Measurements from ENCODE around the gene KIAA1217. TPM values are rescaled to one million over a fixed set of nuclear protein-coding genes. Genes with fewer than 3 reads are reported as not detected.
A peak's percentile ranks its signal among the peaks of the same experiment; 100 is the strongest.

Gene KIAA1217
- total and polyA plus RNA-seq, 9 of the 15 experiments (the other 6 are each of a cell fraction or from before 2014, with no cell fraction given): 0.04 TPM; not detected in 8

DNA sequence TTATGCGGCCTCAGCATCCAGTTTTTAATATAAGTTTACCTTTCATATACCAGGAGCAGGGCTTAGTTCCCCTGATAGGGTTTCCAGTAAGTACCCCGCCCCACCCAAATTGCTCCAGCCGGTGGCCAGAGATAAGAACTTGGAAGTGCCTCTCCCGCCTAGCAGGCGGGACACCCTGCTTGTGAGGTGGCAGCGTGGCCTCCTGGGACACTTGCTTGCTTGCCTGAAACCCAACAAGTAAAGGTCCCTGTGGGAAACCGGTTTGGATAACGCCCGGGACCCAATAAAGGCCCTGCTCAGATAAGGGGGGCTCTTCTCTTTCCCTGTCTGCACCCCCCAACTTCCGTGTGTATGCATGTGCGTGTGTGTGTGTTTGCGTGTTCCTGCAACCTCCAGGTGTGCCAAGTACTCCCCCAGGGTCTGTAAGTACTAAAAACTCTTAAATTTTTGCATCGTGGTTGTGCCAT lies 360.4 kb downstream of the KIAA1217 start (continued):
- TF ChIP-seq, protein P1, sequence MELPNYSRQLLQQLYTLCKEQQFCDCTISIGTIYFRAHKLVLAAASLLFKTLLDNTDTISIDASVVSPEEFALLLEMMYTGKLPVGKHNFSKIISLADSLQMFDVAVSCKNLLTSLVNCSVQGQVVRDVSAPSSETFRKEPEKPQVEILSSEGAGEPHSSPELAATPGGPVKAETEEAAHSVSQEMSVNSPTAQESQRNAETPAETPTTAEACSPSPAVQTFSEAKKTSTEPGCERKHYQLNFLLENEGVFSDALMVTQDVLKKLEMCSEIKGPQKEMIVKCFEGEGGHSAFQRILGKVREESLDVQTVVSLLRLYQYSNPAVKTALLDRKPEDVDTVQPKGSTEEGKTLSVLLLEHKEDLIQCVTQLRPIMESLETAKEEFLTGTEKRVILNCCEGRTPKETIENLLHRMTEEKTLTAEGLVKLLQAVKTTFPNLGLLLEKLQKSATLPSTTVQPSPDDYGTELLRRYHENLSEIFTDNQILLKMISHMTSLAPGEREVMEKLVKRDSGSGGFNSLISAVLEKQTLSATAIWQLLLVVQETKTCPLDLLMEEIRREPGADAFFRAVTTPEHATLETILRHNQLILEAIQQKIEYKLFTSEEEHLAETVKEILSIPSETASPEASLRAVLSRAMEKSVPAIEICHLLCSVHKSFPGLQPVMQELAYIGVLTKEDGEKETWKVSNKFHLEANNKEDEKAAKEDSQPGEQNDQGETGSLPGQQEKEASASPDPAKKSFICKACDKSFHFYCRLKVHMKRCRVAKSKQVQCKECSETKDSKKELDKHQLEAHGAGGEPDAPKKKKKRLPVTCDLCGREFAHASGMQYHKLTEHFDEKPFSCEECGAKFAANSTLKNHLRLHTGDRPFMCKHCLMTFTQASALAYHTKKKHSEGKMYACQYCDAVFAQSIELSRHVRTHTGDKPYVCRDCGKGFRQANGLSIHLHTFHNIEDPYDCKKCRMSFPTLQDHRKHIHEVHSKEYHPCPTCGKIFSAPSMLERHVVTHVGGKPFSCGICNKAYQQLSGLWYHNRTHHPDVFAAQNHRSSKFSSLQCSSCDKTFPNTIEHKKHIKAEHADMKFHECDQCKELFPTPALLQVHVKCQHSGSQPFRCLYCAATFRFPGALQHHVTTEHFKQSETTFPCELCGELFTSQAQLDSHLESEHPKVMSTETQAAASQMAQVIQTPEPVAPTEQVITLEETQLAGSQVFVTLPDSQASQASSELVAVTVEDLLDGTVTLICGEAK (IDR thresholded peaks at IDR 0.05): no peak
- TF ChIP-seq, protein P1 (CRISPR knock-in tag; IDR thresholded peaks at IDR 0.05): no peak
- TF ChIP-seq SETDB1 (IDR thresholded peaks at IDR 0.05; ENCODE audit: low read length) (no peak), ELF4 (CRISPR knock-in tag; IDR thresholded peaks at IDR 0.05) (no peak), CBX3 (IDR thresholded peaks at IDR 0.05; ENCODE audit: borderline replicate concordance in 1 of 2, low read length in 2 of 2) (0 out of 3 replicates have a peak, but pooled peaks of 1 of the 2 experiments have one; percentile 21), ZC3H11A (IDR thresholded peaks at IDR 0.05; ENCODE audit: low read depth, low read length) (no peak), ZNF143 (CRISPR knock-in tag; IDR thresholded peaks at IDR 0.05) (no peak), CBX1 (IDR thresholded peaks at IDR 0.05; ENCODE audit: low read depth) (0 out of 2 replicates have a peak, but pooled peaks have one; percentile 34), BMI1 (IDR thresholded peaks at IDR 0.05; ENCODE audit: low read length) (no peak), PHB (CRISPR knock-in tag; IDR thresholded peaks at IDR 0.05) (no peak), SREBF2 (CRISPR knock-in tag; IDR thresholded peaks at IDR 0.05) (no peak), FUS (optimal IDR thresholded peaks at IDR 0.05; ENCODE audit: low read depth, low read length) (no peak), RBM34 (IDR thresholded peaks at IDR 0.05; ENCODE audit: borderline replicate concordance, insufficient read depth, low read length) (no peak), KDM2B (CRISPR knock-in tag; IDR thresholded peaks at IDR 0.05) (no peak)
- TF ChIP-seq, protein P2, sequence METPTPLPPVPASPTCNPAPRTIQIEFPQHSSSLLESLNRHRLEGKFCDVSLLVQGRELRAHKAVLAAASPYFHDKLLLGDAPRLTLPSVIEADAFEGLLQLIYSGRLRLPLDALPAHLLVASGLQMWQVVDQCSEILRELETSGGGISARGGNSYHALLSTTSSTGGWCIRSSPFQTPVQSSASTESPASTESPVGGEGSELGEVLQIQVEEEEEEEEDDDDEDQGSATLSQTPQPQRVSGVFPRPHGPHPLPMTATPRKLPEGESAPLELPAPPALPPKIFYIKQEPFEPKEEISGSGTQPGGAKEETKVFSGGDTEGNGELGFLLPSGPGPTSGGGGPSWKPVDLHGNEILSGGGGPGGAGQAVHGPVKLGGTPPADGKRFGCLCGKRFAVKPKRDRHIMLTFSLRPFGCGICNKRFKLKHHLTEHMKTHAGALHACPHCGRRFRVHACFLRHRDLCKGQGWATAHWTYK (CRISPR knock-in tag; IDR thresholded peaks at IDR 0.05): 0 out of 2 replicates have a peak, but pooled peaks have one; percentile 21
- TF ChIP-seq, protein P3, sequence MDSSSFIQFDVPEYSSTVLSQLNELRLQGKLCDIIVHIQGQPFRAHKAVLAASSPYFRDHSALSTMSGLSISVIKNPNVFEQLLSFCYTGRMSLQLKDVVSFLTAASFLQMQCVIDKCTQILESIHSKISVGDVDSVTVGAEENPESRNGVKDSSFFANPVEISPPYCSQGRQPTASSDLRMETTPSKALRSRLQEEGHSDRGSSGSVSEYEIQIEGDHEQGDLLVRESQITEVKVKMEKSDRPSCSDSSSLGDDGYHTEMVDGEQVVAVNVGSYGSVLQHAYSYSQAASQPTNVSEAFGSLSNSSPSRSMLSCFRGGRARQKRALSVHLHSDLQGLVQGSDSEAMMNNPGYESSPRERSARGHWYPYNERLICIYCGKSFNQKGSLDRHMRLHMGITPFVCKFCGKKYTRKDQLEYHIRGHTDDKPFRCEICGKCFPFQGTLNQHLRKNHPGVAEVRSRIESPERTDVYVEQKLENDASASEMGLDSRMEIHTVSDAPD (CRISPR knock-in tag; IDR thresholded peaks at IDR 0.05): no peak
